HL-60 (cell line): ENCODE measurements around the gene IKBKG.

Experiments used
- CTCF ChIP-seq: IDR thresholded peaks from one replicate; pipeline ENCODE4 v1.5.1; 2011; ENCODE audit warnings: low read length, control low read depth, inconsistent platforms; ENCODE audit not compliant: insufficient read depth
- GABPA ChIP-seq: IDR thresholded peaks from 2 replicates; pipeline ENCODE4 v1.6.1; 2012; ENCODE audit warnings: low read depth
- POLR2AphosphoS5 ChIP-seq: IDR thresholded peaks from 2 replicates; pipeline ENCODE4 v1.6.1; 2012; ENCODE audit warnings: low read depth
- REST ChIP-seq: IDR thresholded peaks from 2 replicates; pipeline ENCODE4 v1.6.1; 2012; ENCODE audit warnings: low read depth; ENCODE audit not compliant: insufficient replicate concordance

- TF ChIP-seq GABPA (no peak), CTCF (no peak), POLR2AphosphoS5 (no peak), REST (no peak)
These were observed 35.7 kb upstream of the IKBKG start for GRCh38 chrX:154511761-154512160.
